C4-2B (cell line): ENCODE results near the gene TRIP4.

Experiments used
- H3K27ac ChIP-seq: fragments of 450-650 bp; 2 replicates; pipeline ENCODE4 v1.5.1; 2017
- CTCF ChIP-seq: fragments of 450-650 bp; conservative IDR thresholded peaks from 2 replicates; pipeline ENCODE4 v1.5.1; 2017; ENCODE audit warnings: mild to moderate bottlenecking
- ZFX ChIP-seq: fragments of 450-650 bp; IDR thresholded peaks from 2 replicates; pipeline ENCODE4 v1.6.1; 2017

Gene TRIP4

GRCh38 chr15:64443016-64443415 lies 55.4 kb downstream of the TRIP4 start:
- H3K27ac ChIP-seq, result no peak overlapping the region
- TF ChIP-seq ZFX, result no peak
- TF ChIP-seq CTCF, result no peak

GRCh38 chr15:64443747-64444621 lies 56.3 kb downstream of the TRIP4 start:
- TF ChIP-seq CTCF (no peak), ZFX (no peak)
- H3K27ac ChIP-seq, result no peak overlapping the region

- TF ChIP-seq ZFX (no peak), CTCF (no peak)
- H3K27ac ChIP-seq, result no peak overlapping the region
Measured at GRCh38 chr15:64444836-64445235, 57.2 kb downstream of the TRIP4 start.

GRCh38 chr15:64447536-64448315 lies 60.1 kb downstream of the TRIP4 start:
- H3K27ac ChIP-seq, result no peak overlapping the region

GRCh38 chr15:64452988-64453688 lies 65.5 kb downstream of the TRIP4 start:
- TF ChIP-seq ZFX, result no peak
- TF ChIP-seq CTCF, result no peak
- H3K27ac ChIP-seq, result no peak overlapping the region

More at GRCh38 chr15:64447536-64448315, 60.1 kb downstream of the TRIP4 start:
- TF ChIP-seq ZFX (no peak), CTCF (no peak)

DNA sequence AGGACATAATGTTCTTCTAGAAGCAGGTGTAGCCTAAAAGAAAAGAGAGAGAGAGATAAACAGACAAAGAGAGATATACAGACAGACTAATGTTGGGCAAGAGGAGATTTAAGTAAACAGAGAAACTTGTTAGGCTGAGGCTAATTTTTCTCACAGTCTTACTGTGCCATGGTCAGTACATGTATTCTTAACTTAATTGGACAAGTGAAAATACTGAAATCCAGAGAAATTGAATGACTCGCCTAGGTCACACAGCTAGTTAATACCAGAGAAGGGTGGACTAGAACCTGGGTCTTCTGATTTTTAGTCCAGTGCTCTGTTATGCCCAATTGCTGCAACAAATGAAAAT lies 66.0 kb downstream of the TRIP4 start:
- TF ChIP-seq CTCF (no peak), ZFX (no peak)
- H3K27ac ChIP-seq, result no peak overlapping the region
